Activated gamma-delta T cell (primary cell): ENCODE data around the gene DKKL1.
"Not testable (repeated sequence)": the region's sequence is repeated elsewhere in the genome, so short reads cannot be mapped to it uniquely, and the experiment has no call there.

Source experiments
- DNase-seq: peaks from one replicate; lab custom pipeline; 2025; lab: John Stamatoyannopoulos, UW
- total RNA-seq, 2 donors: gene quantifications; one replicate each; lab custom pipeline; 2026; lab: John Stamatoyannopoulos, UW

DKKL1 gene
- total RNA-seq, result 0 to 0.05 reads per million in 2 donors

- DNase-seq, result no peak
Observed at GRCh38 chr19:49363268-49364082, at the start of gene DKKL1. Gene DKKL1 (plus strand): TSS chr19:49363877. CDS start chr19:49363999, 122 bp downstream.

GRCh38 chr19:49315111-49315510 is 48.6 kb upstream of the DKKL1 start:
- no peak for DNase-seq

- no peak for DNase-seq
Observed at GRCh38 chr19:49316284-49316683, 47.4 kb upstream of the DKKL1 start.

GRCh38 chr19:49318296-49318695 is 45.4 kb upstream of the DKKL1 start:
- no peak for DNase-seq

- no peak for DNase-seq
Observed at GRCh38 chr19:49324801-49325576, 38.7 kb upstream of the DKKL1 start, which contains the start of gene SLC6A16. Gene SLC6A16 (minus strand): TSS chr19:49325191. CDS start chr19:49311347, 13,844 bp downstream.

- DNase-seq, result not testable (repeated sequence)
Observed at GRCh38 chr19:49325756-49326155, 37.9 kb upstream of the DKKL1 start.

GRCh38 chr19:49326165-49326704 is 37.4 kb upstream of the DKKL1 start:
- no peak for DNase-seq

GRCh38 chr19:49327878-49328544 is 35.7 kb upstream of the DKKL1 start:
- DNase-seq, result no peak

- DNase-seq, result no peak
Observed at GRCh38 chr19:49328741-49329140, 34.9 kb upstream of the DKKL1 start.

- not testable (repeated sequence) for DNase-seq
Observed at GRCh38 chr19:49331187-49331586, 32.5 kb upstream of the DKKL1 start.

- no peak for DNase-seq
Observed at GRCh38 chr19:49331616-49332055, 32.0 kb upstream of the DKKL1 start.

- DNase-seq, result not testable (repeated sequence)
Observed at GRCh38 chr19:49332691-49333417, 30.8 kb upstream of the DKKL1 start.

- DNase-seq, result no peak
Observed at GRCh38 chr19:49333418-49333805, 30.3 kb upstream of the DKKL1 start.

- DNase-seq, result peak; percentile 40
Observed at GRCh38 chr19:49333811-49334288, 29.8 kb upstream of the DKKL1 start.

GRCh38 chr19:49335071-49335783 is 28.4 kb upstream of the DKKL1 start, which contains the start of gene CD37:
Gene CD37 (plus strand): TSS chr19:49335406. CDS start chr19:49335541, 135 bp downstream.
- DNase-seq, result peak; percentile 28

- DNase-seq, result no peak
Observed at GRCh38 chr19:49335784-49336481, 27.7 kb upstream of the DKKL1 start.

- DNase-seq, result no peak
Observed at GRCh38 chr19:49336482-49337266, 27.0 kb upstream of the DKKL1 start.

- no peak for DNase-seq
Observed at GRCh38 chr19:49337267-49338022, 26.2 kb upstream of the DKKL1 start.
